K562 (cell line): ENCODE results near the gene SLC28A3. TPM values are rescaled to one million over a fixed set of nuclear protein-coding genes. Genes with fewer than 3 reads are reported as not detected.

Source experiments
- ATAC-seq: fragments of 200-7000 bp; cut with Tn5 transposase; 3 replicates; pipeline ENCODE4 v1.9.1; 2020; ENCODE audit warnings: moderate library complexity
- BruUV-seq: library from RNA; stranded (reverse); fragments of 400-500 nt; replicated peaks from 2 replicates; lab custom pipeline; 2021; lab: Mats Ljungman, UMichigan
- CTCF ChIA-PET: fragments of 300-600 bp; formaldehyde crosslinking; extraction: SDS; loops from one replicate; lab custom pipeline; 2021; ENCODE audit warnings: low intra/inter-chr PET ratio; lab: Yijun Ruan, JAX
- POLR2A ChIA-PET: fragments of 300-600, 350-650 bp; sonication (Branson Sonifier 250); formaldehyde crosslinking; extraction: SDS; loops from one replicate; lab custom pipeline; 2021; ENCODE audit warnings: antibody characterized with exemption, inconsistent platforms; lab: Yijun Ruan, JAX
- DNase-seq, 4 experiments: peaks; one replicate each; pipeline versions ENCODE4 v3.0.0 to v3.0.0-alpha.2; 2011 to 2018; ENCODE audit warnings: low spot score in 3 of 4, mixed read lengths in 3 of 4; ENCODE audit errors: extremely low read depth in 1 of 4
- FAIRE-seq: peaks from 2 replicates; lab custom pipeline; 2011; peaks lifted over from hg19 to GRCh38; lab: Jason Lieb, UNC
- H2AFZ ChIP-seq: 2 replicates; pipeline ENCODE4 v1.6.0; 2011; ENCODE audit warnings: low read depth, low read length, control low read depth, inconsistent platforms
- H3K27ac ChIP-seq: fragments of 200-600 bp; 3 replicates; pipeline ENCODE4 v1.8.0; 2011; ENCODE audit warnings: low read depth, mild to moderate bottlenecking, control low read depth, inconsistent platforms, low read length, moderate library complexity, mixed read lengths; ENCODE audit errors: extremely low read depth
- H3K27me3 ChIP-seq, 2 experiments: fragments of 300-600 bp in 1 of 2; 2 replicates in 1 of 2; 3 replicates in 1 of 2; pipeline versions ENCODE4 v1.6.0 to v1.8.0; 2011; ENCODE audit warnings: inconsistent platforms in 2 of 2, low read length in 2 of 2, mild to moderate bottlenecking in 1 of 2, mixed read lengths in 1 of 2, moderate library complexity in 1 of 2; ENCODE audit not compliant: control insufficient read depth in 2 of 2, insufficient read depth in 2 of 2
- H3K36me3 ChIP-seq: fragments of 300-600 bp; 3 replicates; pipeline ENCODE4 v1.8.0; 2011; ENCODE audit warnings: mild to moderate bottlenecking, low read length, inconsistent platforms; ENCODE audit not compliant: control insufficient read depth, insufficient read depth
- H3K4me1 ChIP-seq, 2 experiments: fragments of 200-600 bp in 1 of 2; replicated peaks in 1 of 2; 2 replicates in 1 of 2; 3 replicates in 1 of 2; pipeline versions ENCODE4 v1.5.1 to v1.8.0; 2011; ENCODE audit warnings: inconsistent platforms in 2 of 2, low read length in 2 of 2, mild to moderate bottlenecking in 1 of 2, mixed read lengths in 1 of 2, moderate library complexity in 1 of 2; ENCODE audit not compliant: control insufficient read depth in 2 of 2, insufficient read depth in 2 of 2
- H3K4me2 ChIP-seq: 2 replicates; pipeline ENCODE4 v1.6.1; 2011; ENCODE audit warnings: low read length, control low read depth, inconsistent platforms, mixed read lengths; ENCODE audit not compliant: insufficient read depth
- H3K4me3 ChIP-seq: fragments of 200-600 bp; sonication (generic), shearing (Covaris generic); 2 replicates; pipeline ENCODE4 v1.5.1; 2016; ENCODE audit warnings: control low read depth, inconsistent platforms
- H3K79me2 ChIP-seq: fragments of 200-600 bp; 3 replicates; pipeline ENCODE4 v1.8.0; 2011; ENCODE audit warnings: low read length, inconsistent platforms; ENCODE audit not compliant: control insufficient read depth, insufficient read depth
- H3K9ac ChIP-seq, 2 experiments: 2 replicates each; pipeline versions ENCODE4 v1.6.0 to v1.6.1; 2011; ENCODE audit warnings: low read depth in 2 of 2, low read length in 2 of 2, control low read depth in 1 of 2, inconsistent platforms in 1 of 2, mild to moderate bottlenecking in 1 of 2, mixed read lengths in 1 of 2; ENCODE audit not compliant: insufficient read depth in 1 of 2
- H3K9me1 ChIP-seq: one replicate; pipeline ENCODE4 v1.6.0; 2011; ENCODE audit warnings: inconsistent platforms, mild to moderate bottlenecking, low read length, moderate library complexity; ENCODE audit not compliant: control insufficient read depth, insufficient read depth
- H3K9me3 ChIP-seq: replicated peaks from 2 replicates; pipeline ENCODE4 v1.5.1; 2011; ENCODE audit warnings: low read depth, low read length, inconsistent platforms; ENCODE audit not compliant: control insufficient read depth, insufficient read depth
- H4K20me1 ChIP-seq: replicated peaks from 2 replicates; pipeline ENCODE4 v1.6.1; 2011; ENCODE audit warnings: low read length, inconsistent platforms, mixed read lengths; ENCODE audit not compliant: control insufficient read depth, insufficient read depth
- BRD9 ChIP-seq: fragments of 450-650 bp; IDR thresholded peaks from 2 replicates; pipeline ENCODE4 v1.6.1; 2018; ENCODE audit warnings: low read depth; ENCODE audit not compliant: partially characterized antibody
- C11orf30 ChIP-seq: fragments of 450-650 bp; IDR thresholded peaks from 2 replicates; pipeline ENCODE4 v1.6.1; 2016; ENCODE audit warnings: low read depth, mild to moderate bottlenecking
- CHCHD3 ChIP-seq: fragments of 250-450 bp; sonication (Bioruptor Pico); IDR thresholded peaks from 2 replicates; pipeline ENCODE4 v2.1.2; 2022; ENCODE audit warnings: mild to moderate bottlenecking
- GATA2 ChIP-seq: sonication (generic); formaldehyde crosslinking; IDR thresholded peaks from 2 replicates; pipeline ENCODE4 v1.4.0; 2020; ENCODE audit warnings: mild to moderate bottlenecking, missing genetic modification reagents
- GTF3C2 ChIP-seq: IDR thresholded peaks from 3 replicates; pipeline ENCODE4 v1.6.1; 2011; ENCODE audit warnings: borderline replicate concordance, mild to moderate bottlenecking, moderate library complexity; ENCODE audit not compliant: insufficient read length; ENCODE audit errors: extremely low read depth
- PHB2 ChIP-seq: fragments of 450-650 bp; IDR thresholded peaks from 2 replicates; pipeline ENCODE4 v1.6.1; 2017; ENCODE audit warnings: low read depth
- SNRNP70 ChIP-seq: fragments of 200-400 bp; formaldehyde crosslinking; optimal IDR thresholded peaks from 2 replicates; pipeline ENCODE3; 2017; ENCODE audit warnings: low read depth, low read length
- TBL1XR1 ChIP-seq, 2 experiments: IDR thresholded peaks; 2 replicates each; pipeline ENCODE4 v1.6.1; 2012; ENCODE audit warnings: improper control_type of control experiment in 2 of 2, low read length in 2 of 2, mild to moderate bottlenecking in 1 of 2
- U2AF2 ChIP-seq: fragments of 200-400 bp; formaldehyde crosslinking; optimal IDR thresholded peaks from 2 replicates; pipeline ENCODE3; 2017; ENCODE audit warnings: low read depth, mild to moderate bottlenecking, low read length
- ZNF197 ChIP-seq: fragments of 200-800 bp; sonication (Bioruptor generic); IDR thresholded peaks from 2 replicates; pipeline ENCODE4 v1.6.1; 2016; ENCODE audit warnings: low read depth, missing genetic modification characterization, missing compliant biosample characterization
- ZNF41 ChIP-seq: fragments of 250-450 bp; sonication (Bioruptor Pico); conservative IDR thresholded peaks from 2 replicates; pipeline ENCODE4 v1.4.0; 2020; ENCODE audit warnings: mild to moderate bottlenecking
- ZNF77 ChIP-seq: fragments of 250-450 bp; sonication (Bioruptor Pico); IDR thresholded peaks from 2 replicates; pipeline ENCODE4 v1.5.0; 2020
- ZNF79 ChIP-seq: fragments of 250-450 bp; sonication (Bioruptor Pico); IDR thresholded peaks from 2 replicates; pipeline ENCODE4 v1.4.0; 2020; ENCODE audit warnings: low read depth, mild to moderate bottlenecking, moderate library complexity
- WGBS: fragments of 100-300 bp; shearing (Covaris generic); methylation state at CpG from one replicate; pipeline ENCODE4 v1.1.6; 2016; ENCODE audit warnings: low coverage, mixed read lengths; ENCODE audit not compliant: insufficient coverage; ENCODE audit errors: missing lambda C conversion rate; 5-methylcytosine and 5-hydroxymethylcytosine counted together
- in situ Hi-C: fragments of 300-500 bp; cut with MboI; formaldehyde crosslinking; loops from 4 replicates; pipeline ENCODE4 v1.15.0; 2018; ENCODE audit warnings: inconsistent platforms, mixed read lengths
- intact Hi-C: fragments of 100-400 bp; cut with micrococcal nuclease; formaldehyde crosslinking; loops from 2 replicates; pipeline ENCODE4 v1.14.2; 2022
- polyA plus RNA-seq, 8 experiments: library from polyadenylated mRNA; depleted of rRNA in 4 of 8; stranded (reverse) in 5 of 8; unstranded in 3 of 8; fragments of >200 nt; fragmentation: Nextera tagmentation in 2 of 8; fragmentation: Illumina TruSeq in 1 of 8; extraction: Ambion mirVana in 2 of 8; extraction: Trizol in 1 of 8; gene quantifications; 2 replicates each; pipeline versions ENCODE4 v1.2.1 to v1.2.3, GENCODE V29; 2011 to 2014; ENCODE audit warnings: inconsistent platforms in 1 of 8, missing spikeins in 1 of 8
- total RNA-seq, 7 experiments: library from RNA; depleted of rRNA in 6 of 7; stranded (reverse); fragments of >200 nt in 6 of 7; fragmentation: Illumina TruSeq in 2 of 7; extraction: Trizol in 2 of 7; gene quantifications; 2 replicates each; pipeline versions ENCODE4 v1.2.1 to v1.2.3, GENCODE V29; 2011 to 2021; ENCODE audit warnings: low replicate concordance in 1 of 7

Gene SLC28A3
- total and polyA plus RNA-seq, 9 of the 15 experiments (the other 6 are each of a cell fraction or from before 2014, with no cell fraction given), result not detected

GRCh38 chr9:84384617-84385016 lies 44.1 kb upstream of the SLC28A3 start:
- BruUV-seq, result no TSS peak
- H3K9me1 ChIP-seq, result no peaks in the 10 kb centered on the region
- no peak overlapping the region for H3K9ac ChIP-seq
- H3K4me3 ChIP-seq, result no peak overlapping the region
- no peak for TF ChIP-seq BRD9
- TF ChIP-seq GTF3C2, result no peak
- TF ChIP-seq ZNF77 (CRISPR knock-in tag), result no peak
- no peak for TF ChIP-seq CHCHD3 (CRISPR knock-in tag)
- TF ChIP-seq C11orf30, result no peak
- no peak for TF ChIP-seq ZNF197 (CRISPR knock-in tag)
- TF ChIP-seq TBL1XR1 (IDR thresholded peaks at IDR 0.05; ENCODE audit: low read length in 2 of 2), result no peak
- TF ChIP-seq SNRNP70, result no peak
- no peak for TF ChIP-seq U2AF2
- no peak for TF ChIP-seq GATA2 (CRISPR knock-in tag)
- TF ChIP-seq PHB2, result no peak
- TF ChIP-seq ZNF41 (CRISPR knock-in tag), result no peak
- no peak for TF ChIP-seq ZNF79
- WGBS, result 9% methylated on average over 1 of the region's 1 CpG
- H3K9me3 ChIP-seq, result no peaks in the 10 kb centered on the region
- FAIRE-seq (no peak), ATAC-seq (no peak), DNase-seq (no peak)
- no peak overlapping the region for H2AFZ ChIP-seq
- in situ Hi-C loops, result loop anchor here (25.0 kb wide), 1 partner anchor 1403 kb away; no protein-coding TSS in a partner anchor
- POLR2A ChIA-PET, result no interaction called here
- H3K79me2 ChIP-seq, result no peaks in the 10 kb centered on the region
- CTCF ChIA-PET, result no interaction called here
- no peaks in the 10 kb centered on the region for H3K27me3 ChIP-seq
- intact Hi-C loops, result no loop called here
- H3K4me2 ChIP-seq, result no peak overlapping the region
- H3K36me3 ChIP-seq, result no peaks in the 10 kb centered on the region
- peaks cover 0 to 4% of the 10 kb centered on the region in 2 experiments; a peak in 2 of 5 replicates for H3K4me1 ChIP-seq
- no peaks in the 10 kb centered on the region for H4K20me1 ChIP-seq
- H3K27ac ChIP-seq, result no peak overlapping the region
